Measurements from ENCODE around the gene ZNF154.

ZNF154 gene

GRCh38 chr19:57701625-57702024, 7.4 kb downstream of the ZNF154 start:
- DNase-seq (ENCODE audit: extremely low read depth, low read depth), result no peak
- TF ChIP-seq CTCF (IDR thresholded peaks at IDR 0.05; ENCODE audit: low read depth, low read length), result no peak

- no peak for DNase-seq (ENCODE audit: extremely low read depth, low read depth)
- no peak for TF ChIP-seq CTCF (IDR thresholded peaks at IDR 0.05; ENCODE audit: low read depth, low read length)
Measured at GRCh38 chr19:57689750-57690149, 19.3 kb downstream of the ZNF154 start.

- TF ChIP-seq CTCF (IDR thresholded peaks at IDR 0.05; ENCODE audit: low read depth, low read length), result no peak
- DNase-seq (ENCODE audit: extremely low read depth, low read depth), result no peak
Measured at GRCh38 chr19:57688011-57688763, 20.8 kb downstream of the ZNF154 start.

- no peak for TF ChIP-seq CTCF (IDR thresholded peaks at IDR 0.05; ENCODE audit: low read depth, low read length)
- no peak for DNase-seq (ENCODE audit: extremely low read depth, low read depth)
Measured at GRCh38 chr19:57687363-57688010, 21.5 kb downstream of the ZNF154 start.

- DNase-seq (ENCODE audit: extremely low read depth, low read depth), result no peak
- TF ChIP-seq CTCF (IDR thresholded peaks at IDR 0.05; ENCODE audit: low read depth, low read length), result no peak
Measured at GRCh38 chr19:57686727-57687126, 22.3 kb downstream of the ZNF154 start.

- TF ChIP-seq CTCF (IDR thresholded peaks at IDR 0.05; ENCODE audit: low read depth, low read length), result no peak
- no peak for DNase-seq (ENCODE audit: extremely low read depth, low read depth)
Measured at GRCh38 chr19:57682226-57682766, 26.7 kb downstream of the ZNF154 start.

- TF ChIP-seq CTCF (IDR thresholded peaks at IDR 0.05; ENCODE audit: low read depth, low read length), result no peak
- DNase-seq (ENCODE audit: extremely low read depth, low read depth), result no peak
Measured at GRCh38 chr19:57675881-57676280, 33.1 kb downstream of the ZNF154 start.

Measured in AG09319 (cell line).